GM12875 (cell line): ENCODE results near the gene GUCA2A.
A peak's percentile ranks its signal among the peaks of the same experiment; 100 is the strongest.

Source experiments
- H3K4me3 ChIP-seq: one replicate; pipeline ENCODE4 v1.5.1; 2011; ENCODE audit warnings: low read depth, low read length, control low read depth
- CTCF ChIP-seq: IDR thresholded peaks from 2 replicates; pipeline ENCODE4 v1.5.1; 2011; ENCODE audit warnings: low read depth, mild to moderate bottlenecking, control low read depth, inconsistent platforms, low read length, moderate library complexity, borderline replicate concordance; ENCODE audit not compliant: insufficient read depth

GUCA2A gene

GRCh38 chr1:42176902-42177519 is 12.5 kb upstream of the GUCA2A start:
- H3K4me3 ChIP-seq = no peak overlapping the region
- peak; percentile 79 for TF ChIP-seq CTCF

GRCh38 chr1:42175314-42176054 is 10.9 kb upstream of the GUCA2A start:
- TF ChIP-seq CTCF = no peak
- H3K4me3 ChIP-seq = no peak overlapping the region

GRCh38 chr1:42173961-42174735 is 9.6 kb upstream of the GUCA2A start:
- no peak overlapping the region for H3K4me3 ChIP-seq
- TF ChIP-seq CTCF = no peak

GRCh38 chr1:42173155-42173933 is 8.8 kb upstream of the GUCA2A start:
- TF ChIP-seq CTCF = peak; percentile 96
- no peak overlapping the region for H3K4me3 ChIP-seq

- H3K4me3 ChIP-seq = no peak overlapping the region
- TF ChIP-seq CTCF = no peak
These were observed 8.0 kb upstream of the GUCA2A start for GRCh38 chr1:42172381-42173133.

GRCh38 chr1:42171679-42172266 is 7.2 kb upstream of the GUCA2A start:
- TF ChIP-seq CTCF = no peak
- H3K4me3 ChIP-seq = no peak overlapping the region
